HepG2 (cell line): ENCODE data around the gene TTLL11.

Experiments
- ATF1 ChIP-seq: IDR thresholded peaks from 2 replicates; pipeline ENCODE4 v1.6.1; 2016; ENCODE audit warnings: mild to moderate bottlenecking, control low read depth
- CBX2 ChIP-seq, 2 experiments: fragments of 200-600 bp in 1 of 2; sonication (generic); formaldehyde crosslinking in 1 of 2; IDR thresholded peaks; 2 replicates each; pipeline versions ENCODE4 v1.7.0 to v1.8.1; 2018 to 2022; ENCODE audit warnings: low read depth in 2 of 2, low read length in 1 of 2, mild to moderate bottlenecking in 1 of 2, missing genetic modification reagents in 1 of 2
- EZH2 ChIP-seq: conservative IDR thresholded peaks from 2 replicates; pipeline ENCODE4 v1.6.1; 2012; ENCODE audit warnings: mild to moderate bottlenecking, low read depth, low read length, moderate library complexity
- PBX3 ChIP-seq: sonication (generic); formaldehyde crosslinking; IDR thresholded peaks from 2 replicates; pipeline ENCODE4 v1.8.1; 2023; ENCODE audit warnings: missing genetic modification reagents, inconsistent platforms, borderline replicate concordance
- POLR2A ChIP-seq, 2 experiments: IDR thresholded peaks; 2 replicates each; pipeline ENCODE4 v1.6.1; 2011; ENCODE audit warnings: low read depth in 2 of 2, low read length in 2 of 2, mild to moderate bottlenecking in 1 of 2, moderate library complexity in 1 of 2; ENCODE audit not compliant: insufficient read depth in 1 of 2
- RBAK ChIP-seq: sonication (generic); formaldehyde crosslinking; IDR thresholded peaks from 2 replicates; pipeline ENCODE4 v1.5.1; 2020; ENCODE audit warnings: mild to moderate bottlenecking, missing genetic modification reagents
- SMYD3 ChIP-seq: sonication (generic); formaldehyde crosslinking; IDR thresholded peaks from 2 replicates; pipeline ENCODE4 v1.8.1; 2023; ENCODE audit warnings: mild to moderate bottlenecking, missing genetic modification reagents
- ZNF180 ChIP-seq: sonication (generic); formaldehyde crosslinking; IDR thresholded peaks from 2 replicates; pipeline ENCODE4 v1.4.0; 2020; ENCODE audit warnings: low read depth, missing genetic modification reagents, borderline replicate concordance
- ZNF407 ChIP-seq: sonication (generic); formaldehyde crosslinking; IDR thresholded peaks from one replicate; pipeline ENCODE4 v1.5.1; 2020; ENCODE audit warnings: mild to moderate bottlenecking, missing genetic modification reagents; ENCODE audit errors: not compliant biosample characterization

DNA sequence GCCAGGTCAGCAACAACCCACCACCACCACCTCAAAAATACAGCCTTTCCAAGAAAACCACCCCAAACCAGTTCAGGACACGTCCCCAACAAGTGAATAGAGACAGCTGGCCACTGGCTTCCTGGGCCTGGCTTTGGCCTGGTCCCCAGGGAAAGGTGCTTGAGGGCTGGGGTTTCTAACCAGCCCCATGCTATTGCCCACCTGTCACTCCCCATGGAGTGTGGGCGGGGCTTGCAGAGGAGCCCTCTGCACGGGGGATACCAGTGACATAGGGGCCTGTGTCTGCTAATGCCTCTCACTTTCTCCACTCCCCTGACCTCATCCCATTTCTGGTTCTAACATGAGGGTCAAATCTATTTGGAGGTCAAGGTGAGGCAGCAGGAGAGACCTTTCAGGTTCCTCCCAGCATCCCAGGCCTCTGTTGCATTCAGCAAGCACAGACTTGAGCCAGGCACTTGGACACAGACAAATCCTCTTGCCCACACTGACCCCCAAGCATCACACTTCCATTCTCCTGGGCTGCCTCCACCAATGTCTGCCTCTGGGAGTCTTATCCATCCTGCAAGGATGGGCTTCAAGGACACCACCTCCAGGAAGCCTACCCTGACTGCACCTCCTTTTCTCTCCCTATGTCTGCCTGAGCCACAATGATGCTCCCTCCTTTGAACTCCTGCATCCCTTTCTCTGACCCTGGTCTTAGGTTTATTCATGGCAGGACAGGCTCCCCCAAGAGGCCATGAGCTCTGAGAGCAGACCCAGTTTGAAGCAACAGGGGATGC lies 16.1 kb upstream of the TTLL11 start:
- TF ChIP-seq ZNF180 (CRISPR knock-in tag) (no peak), SMYD3 (CRISPR knock-in tag) (no peak), PBX3 (no peak), ZNF407 (CRISPR knock-in tag) (no peak), EZH2 (no peak), ATF1 (CRISPR knock-in tag) (no peak), RBAK (no peak), CBX2 (IDR thresholded peaks at IDR 0.05; ENCODE audit: low read depth, low read length) (no peak), CBX2 (CRISPR knock-in tag; IDR thresholded peaks at IDR 0.05; ENCODE audit: low read depth) (no peak), POLR2A (IDR thresholded peaks at IDR 0.05; ENCODE audit: insufficient read depth in 1 of 2, low read depth in 2 of 2, low read length in 2 of 2) (no peak)
